ENCODE measurements around the gene RAB36.

GRCh38 chr22:23190526-23190925, 45.2 kb downstream of the RAB36 start:
- no peak for TF ChIP-seq CTCF (IDR thresholded peaks at IDR 0.05; ENCODE audit: low read depth, low read length, missing input control)
- no peak for TF ChIP-seq REST (IDR thresholded peaks at IDR 0.05)
- no peak for TF ChIP-seq TAF1 (conservative IDR thresholded peaks at IDR 0.05)
- TF ChIP-seq ATF3 (IDR thresholded peaks at IDR 0.05): no peak
- no peak for TF ChIP-seq GABPA (IDR thresholded peaks at IDR 0.05 in 1 of 2, conservative IDR thresholded peaks at IDR 0.05 in 1 of 2)
- TF ChIP-seq YY1 (IDR thresholded peaks at IDR 0.05): no peak
- no peak for TF ChIP-seq RXRA (IDR thresholded peaks at IDR 0.05)
- TF ChIP-seq JUND (IDR thresholded peaks at IDR 0.05): no peak
- no peak for TF ChIP-seq SP1 (IDR thresholded peaks at IDR 0.05)
- TF ChIP-seq NR2F2 (IDR thresholded peaks at IDR 0.05): no peak
- no peak for TF ChIP-seq FOXA1 (IDR thresholded peaks at IDR 0.05)
- TF ChIP-seq RAD21 (IDR thresholded peaks at IDR 0.05): no peak
- no peak for TF ChIP-seq MAX (IDR thresholded peaks at IDR 0.05)

Data from liver (tissue), 3 donors.